Hepatocyte (in vitro differentiated cells): Measurements from ENCODE around the gene ENTHD1. TPM values are rescaled to one million over a fixed set of nuclear protein-coding genes. Genes with fewer than 3 reads are reported as not detected.
A peak's percentile ranks its signal among the peaks of the same experiment; 100 is the strongest.

Source experiments
- DNase-seq: peaks from one replicate; pipeline ENCODE4 v3.0.0-alpha.2; 2016; ENCODE audit warnings: low spot score
- H2AFZ ChIP-seq: fragments of 200-600 bp; sonication (generic); 2 replicates; pipeline ENCODE4 v1.6.0; 2016; ENCODE audit warnings: antibody characterized with exemption, mild to moderate bottlenecking
- H3K27ac ChIP-seq: fragments of 200-600 bp; sonication (generic); 2 replicates; pipeline ENCODE4 v1.5.1; 2016; ENCODE audit warnings: mild to moderate bottlenecking
- H3K27me3 ChIP-seq: fragments of 200-600 bp; sonication (generic); 2 replicates; pipeline ENCODE4 v1.6.1; 2016
- H3K36me3 ChIP-seq: fragments of 200-600 bp; sonication (generic); replicated peaks from 2 replicates; pipeline ENCODE4 v1.5.1; 2016; ENCODE audit warnings: low read depth; ENCODE audit not compliant: insufficient read depth
- H3K4me1 ChIP-seq: fragments of 200-600 bp; sonication (generic); 2 replicates; pipeline ENCODE4 v1.5.1; 2016; ENCODE audit warnings: mild to moderate bottlenecking, moderate library complexity; ENCODE audit not compliant: insufficient read depth
- H3K4me2 ChIP-seq: fragments of 200-600 bp; sonication (generic); 2 replicates; pipeline ENCODE4 v1.6.0; 2016
- H3K4me3 ChIP-seq: fragments of 200-600 bp; sonication (generic); 2 replicates; pipeline ENCODE4 v1.5.1; 2016; ENCODE audit warnings: mild to moderate bottlenecking
- H3K79me2 ChIP-seq: fragments of 200-600 bp; sonication (generic); 2 replicates; pipeline ENCODE4 v1.6.0; 2017; ENCODE audit warnings: mild to moderate bottlenecking
- H3K9me2 ChIP-seq: fragments of 200-600 bp; sonication (generic); replicated peaks from 2 replicates; pipeline ENCODE4 v1.6.0; 2017; ENCODE audit warnings: mild to moderate bottlenecking; ENCODE audit not compliant: insufficient read depth
- H3K9me3 ChIP-seq: fragments of 200-600 bp; sonication (generic); 2 replicates; pipeline ENCODE4 v1.5.1; 2016; ENCODE audit warnings: low read depth, mild to moderate bottlenecking
- H4K20me1 ChIP-seq: fragments of 200-600 bp; sonication (generic); 2 replicates; pipeline ENCODE4 v1.6.0; 2016; ENCODE audit warnings: mild to moderate bottlenecking; ENCODE audit not compliant: insufficient read depth, poor library complexity, severe bottlenecking
- CTCF ChIP-seq: fragments of 200-600 bp; sonication (generic); IDR thresholded peaks from 2 replicates; pipeline ENCODE4 v1.5.1; 2016; ENCODE audit warnings: antibody characterized with exemption, mild to moderate bottlenecking; ENCODE audit not compliant: poor library complexity
- EZH2 ChIP-seq: fragments of 200-600 bp; sonication (generic); IDR thresholded peaks from 2 replicates; pipeline ENCODE4 v1.6.1; 2016; ENCODE audit warnings: antibody characterized with exemption, mild to moderate bottlenecking, borderline replicate concordance
- EZH2phosphoT487 ChIP-seq: fragments of 200-600 bp; sonication (generic); IDR thresholded peaks from one replicate; pipeline ENCODE4 v1.6.1; 2018; ENCODE audit warnings: antibody characterized with exemption, mild to moderate bottlenecking, low read depth, moderate library complexity; ENCODE audit not compliant: unreplicated experiment, severe bottlenecking
- WGBS: methylation state at CpG from one replicate; pipeline ENCODE4 v1.1.6; 2016; ENCODE audit warnings: low lambda C conversion rate; ENCODE audit errors: missing lambda C conversion rate; 5-methylcytosine and 5-hydroxymethylcytosine counted together
- polyA plus RNA-seq: library from polyadenylated mRNA; unstranded; fragments of >200 nt; fragmentation: Nextera tagmentation; extraction: Ambion mirVana; gene quantifications from 2 replicates; pipeline ENCODE4 v1.2.1, GENCODE V29; 2016
- total RNA-seq: library from RNA; depleted of rRNA; stranded (reverse); fragments of >200 nt; gene quantifications from 2 replicates; pipeline ENCODE4 v1.2.3, GENCODE V29; 2014

The ENTHD1 gene
- total and polyA plus RNA-seq, 2 experiments from 2014 or later = not detected

DNA sequence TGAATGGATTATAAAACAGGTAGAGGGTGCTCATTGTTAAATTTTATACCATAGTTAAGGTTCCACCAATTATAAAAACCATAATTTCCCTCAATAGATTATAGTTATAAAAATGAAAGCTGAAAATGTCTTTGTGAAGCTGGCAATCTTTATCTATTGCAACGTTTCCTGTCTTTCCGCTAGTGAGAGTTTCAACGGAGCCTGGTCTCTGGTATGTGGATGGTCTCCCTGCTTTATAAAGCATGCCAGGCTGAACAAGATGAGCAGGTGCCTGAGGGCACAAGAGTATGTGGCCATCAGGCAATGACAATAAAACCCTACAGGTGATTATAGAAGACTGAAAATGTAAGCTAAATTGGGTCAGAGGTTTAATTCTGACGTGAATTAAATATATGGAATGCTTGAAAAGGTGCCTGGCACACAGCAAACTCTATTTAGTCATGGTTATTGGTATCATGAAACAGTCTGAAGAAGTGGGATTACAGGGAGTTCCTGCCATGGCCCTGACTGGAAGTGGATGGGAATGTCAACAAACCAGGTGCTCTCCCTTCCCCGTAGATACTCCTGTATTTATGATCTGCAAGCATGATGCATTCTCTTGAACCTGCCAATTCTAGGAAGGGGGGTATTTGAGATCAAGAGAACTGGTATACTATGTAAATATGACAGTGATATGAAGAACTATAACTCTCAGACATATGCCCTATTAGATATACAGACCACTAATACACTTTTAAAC, 115.7 kb downstream of the ENTHD1 start:
- H3K4me1 ChIP-seq = no peaks in the 10 kb centered on the region
- H3K9me3 ChIP-seq = no peaks in the 10 kb centered on the region
- DNase-seq = no peak
- H3K4me3 ChIP-seq = no peak overlapping the region
- H3K27ac ChIP-seq = no peak overlapping the region
- H3K27me3 ChIP-seq = peaks cover 3% of the 10 kb centered on the region
- no peaks in the 10 kb centered on the region for H3K36me3 ChIP-seq
- TF ChIP-seq CTCF (no peak), EZH2 (no peak), EZH2phosphoT487 (no peak)
- 62% methylated on average over 5 of the region's 5 CpGs for WGBS
- no peaks in the 10 kb centered on the region for H3K9me2 ChIP-seq
- no peak overlapping the region for H2AFZ ChIP-seq
- no peak overlapping the region for H3K4me2 ChIP-seq
- no peaks in the 10 kb centered on the region for H4K20me1 ChIP-seq
- H3K79me2 ChIP-seq = no peaks in the 10 kb centered on the region

DNA sequence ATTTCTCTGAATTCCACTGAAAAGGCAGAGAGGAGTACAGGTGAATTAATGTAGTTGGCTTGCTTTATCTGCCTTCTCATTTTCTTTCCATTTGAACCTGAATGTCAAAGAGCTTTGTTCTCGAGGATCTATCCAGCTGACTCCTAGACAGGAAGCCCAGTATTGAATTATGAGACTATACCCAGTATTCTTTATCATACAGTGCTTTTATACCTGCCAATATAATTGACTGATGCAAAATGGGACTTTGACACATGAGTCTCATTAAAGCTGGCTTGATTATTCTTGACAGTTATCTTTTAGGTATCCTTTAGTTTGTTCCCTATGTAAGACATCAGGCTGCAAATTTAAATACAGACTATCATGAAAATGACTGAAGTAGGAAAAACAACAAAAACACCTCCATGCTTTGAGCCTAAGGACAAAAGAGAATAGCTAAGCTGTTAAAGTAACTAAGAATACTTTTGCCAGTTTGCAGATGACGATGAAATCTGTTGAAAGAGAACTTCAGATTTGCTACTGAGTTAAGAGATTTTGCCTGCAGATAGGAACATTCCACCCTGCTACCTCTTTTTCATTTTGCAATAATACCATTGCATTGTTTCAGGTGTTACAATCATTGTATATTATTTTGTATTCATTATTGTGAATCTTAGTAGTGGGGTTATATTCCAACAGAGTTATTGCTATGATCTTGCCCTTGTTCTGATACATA, 117.1 kb downstream of the ENTHD1 start:
- TF ChIP-seq EZH2phosphoT487 = no peak
- TF ChIP-seq EZH2 = no peak
- no peak for TF ChIP-seq CTCF
- 72% methylated on average over 2 of the region's 2 CpGs for WGBS
- no peak for DNase-seq

GRCh38 chr22:39773976-39774539, 119.5 kb downstream of the ENTHD1 start:
- Histone ChIP-seq H3K4me1 (no peaks in the 10 kb centered on the region), H3K9me3 (no peaks in the 10 kb centered on the region), H3K27me3 (peaks cover 3% of the 10 kb centered on the region), H3K27ac (peak overlapping the region; percentile 51), H3K79me2 (no peaks in the 10 kb centered on the region), H3K36me3 (no peaks in the 10 kb centered on the region), H2AFZ (no peak overlapping the region), H3K4me3 (no peak overlapping the region), H3K9me2 (no peaks in the 10 kb centered on the region), H4K20me1 (no peaks in the 10 kb centered on the region), H3K4me2 (peak overlapping the region; percentile 49)
- DNase-seq = peak; percentile 27
- TF ChIP-seq EZH2phosphoT487 = no peak
- no peak for TF ChIP-seq EZH2
- no peak for TF ChIP-seq CTCF
- WGBS = 29% methylated on average over 4 of the region's 4 CpGs

More for the DNA sequence above, 117.1 kb downstream of the ENTHD1 start:
- no peaks in the 10 kb centered on the region for H3K79me2 ChIP-seq
- no peak overlapping the region for H3K4me2 ChIP-seq
- no peaks in the 10 kb centered on the region for H4K20me1 ChIP-seq
- H3K9me3 ChIP-seq = no peaks in the 10 kb centered on the region
- H3K9me2 ChIP-seq = no peaks in the 10 kb centered on the region
- no peak overlapping the region for H2AFZ ChIP-seq
- H3K27me3 ChIP-seq = peaks cover 3% of the 10 kb centered on the region
- no peaks in the 10 kb centered on the region for H3K36me3 ChIP-seq
- H3K4me3 ChIP-seq = no peak overlapping the region
- H3K4me1 ChIP-seq = no peaks in the 10 kb centered on the region
- no peak overlapping the region for H3K27ac ChIP-seq
